ENCODE results near the gene MYO3B. TPM values are rescaled to one million over a fixed set of nuclear protein-coding genes. Genes with fewer than 3 reads are reported as not detected.

The MYO3B gene
- under 1 TPM in 1 of 4 donors, not detected in 3; 0.06 TPM for total RNA-seq

GRCh38 chr2:170177950-170178781, at the start of gene MYO3B:
MYO3B (plus strand) TSS chr2:170178147; CDS start chr2:170178288, 141 bp downstream.
- TF ChIP-seq POLR2A (IDR thresholded peaks at IDR 0.05; ENCODE audit: low read depth) = no peak
- no peak for TF ChIP-seq POLR2AphosphoS5 (IDR thresholded peaks at IDR 0.05)
- TF ChIP-seq EP300 (IDR thresholded peaks at IDR 0.05) = no peak
- no peak for TF ChIP-seq CTCF (IDR thresholded peaks at IDR 0.05)
- 49% methylated on average over 3 of the region's 3 CpGs for WGBS

GRCh38 chr2:170139276-170139967, 38.5 kb upstream of the MYO3B start:
- Histone ChIP-seq H3K27me3 (no peaks in the 10 kb centered on the region), H3K36me3 (no peaks in the 10 kb centered on the region), H3K4me1 (peaks cover 0 to 1% (median 0%) of the 10 kb centered on the region in 4 donors), H3K4me3 (no peak overlapping the region), H3K9me3 (no peaks in the 10 kb centered on the region), H3K27ac (replicated peaks in 1 of 4) (no peak overlapping the region)
- WGBS = 88% methylated on average over 9 of the region's 9 CpGs
- no peak for DNase-seq (ENCODE audit: extremely low spot score)
- no peak for TF ChIP-seq POLR2A (IDR thresholded peaks at IDR 0.05; ENCODE audit: low read depth)
- no peak for TF ChIP-seq CTCF (IDR thresholded peaks at IDR 0.05)
- TF ChIP-seq EP300 (IDR thresholded peaks at IDR 0.05) = no peak
- no peak for TF ChIP-seq POLR2AphosphoS5 (IDR thresholded peaks at IDR 0.05)
- intact Hi-C loops (cut with DNase I) = no loop called here

More at GRCh38 chr2:170177950-170178781, at the start of gene MYO3B:
- DNase-seq (ENCODE audit: extremely low spot score) = no peak
- Histone ChIP-seq H3K36me3 (no peaks in the 10 kb centered on the region), H3K4me3 (no peak within 1 kb of the TSS), H3K4me1 (no peaks in the 10 kb centered on the region), H3K27me3 (no peaks in the 10 kb centered on the region), H3K27ac (replicated peaks in 1 of 4) (no peak within 1 kb of the TSS), H3K9me3 (no peaks in the 10 kb centered on the region)
- intact Hi-C loops (cut with DNase I) = no loop called here

- no peak for DNase-seq (ENCODE audit: extremely low spot score)
- Histone ChIP-seq H3K27ac (replicated peaks in 1 of 4) (no peak overlapping the region), H3K27me3 (no peaks in the 10 kb centered on the region), H3K4me3 (no peak overlapping the region), H3K36me3 (no peaks in the 10 kb centered on the region), H3K9me3 (no peaks in the 10 kb centered on the region), H3K4me1 (peaks cover 0 to 11% (median 0%) of the 10 kb centered on the region in 4 donors)
- TF ChIP-seq EP300 (IDR thresholded peaks at IDR 0.05) = no peak
- TF ChIP-seq POLR2A (IDR thresholded peaks at IDR 0.05; ENCODE audit: low read depth) = no peak
- no peak for TF ChIP-seq POLR2AphosphoS5 (IDR thresholded peaks at IDR 0.05)
- no peak for TF ChIP-seq CTCF (IDR thresholded peaks at IDR 0.05)
- 98% methylated on average over 5 of the region's 5 CpGs for WGBS
- intact Hi-C loops (cut with DNase I) = no loop called here
These were observed 37.4 kb upstream of the MYO3B start for GRCh38 chr2:170140561-170140960.

GRCh38 chr2:170141865-170142264, 36.1 kb upstream of the MYO3B start:
- no peak overlapping the region for H3K4me3 ChIP-seq
- intact Hi-C loops (cut with DNase I) = no loop called here
- DNase-seq (ENCODE audit: extremely low spot score) = no peak

More at GRCh38 chr2:170141865-170142264, 36.1 kb upstream of the MYO3B start:
- Histone ChIP-seq H3K27me3 (no peaks in the 10 kb centered on the region), H3K4me1 (peaks cover 0 to 11% (median 0%) of the 10 kb centered on the region in 4 donors), H3K9me3 (no peaks in the 10 kb centered on the region), H3K27ac (replicated peaks in 1 of 4) (no peak overlapping the region), H3K36me3 (no peaks in the 10 kb centered on the region)
- TF ChIP-seq CTCF (IDR thresholded peaks at IDR 0.05) = no peak
- 68% methylated on average over 12 of the region's 12 CpGs for WGBS

Measured in esophagus muscularis mucosa (tissue), 4 donors.